G401.6 (cell line): ENCODE data around the gene TIMP2.
"Not testable (repeated sequence)": the region's sequence is repeated elsewhere in the genome, so short reads cannot be mapped to it uniquely, and the experiment has no call there.

ENCODE experiments used
- FAIRE-seq: peaks from 2 replicates; lab custom pipeline; 2012; peaks lifted over from hg19 to GRCh38; lab: Jason Lieb, UNC

Gene TIMP2, protein sequence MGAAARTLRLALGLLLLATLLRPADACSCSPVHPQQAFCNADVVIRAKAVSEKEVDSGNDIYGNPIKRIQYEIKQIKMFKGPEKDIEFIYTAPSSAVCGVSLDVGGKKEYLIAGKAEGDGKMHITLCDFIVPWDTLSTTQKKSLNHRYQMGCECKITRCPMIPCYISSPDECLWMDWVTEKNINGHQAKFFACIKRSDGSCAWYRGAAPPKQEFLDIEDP

DNA sequence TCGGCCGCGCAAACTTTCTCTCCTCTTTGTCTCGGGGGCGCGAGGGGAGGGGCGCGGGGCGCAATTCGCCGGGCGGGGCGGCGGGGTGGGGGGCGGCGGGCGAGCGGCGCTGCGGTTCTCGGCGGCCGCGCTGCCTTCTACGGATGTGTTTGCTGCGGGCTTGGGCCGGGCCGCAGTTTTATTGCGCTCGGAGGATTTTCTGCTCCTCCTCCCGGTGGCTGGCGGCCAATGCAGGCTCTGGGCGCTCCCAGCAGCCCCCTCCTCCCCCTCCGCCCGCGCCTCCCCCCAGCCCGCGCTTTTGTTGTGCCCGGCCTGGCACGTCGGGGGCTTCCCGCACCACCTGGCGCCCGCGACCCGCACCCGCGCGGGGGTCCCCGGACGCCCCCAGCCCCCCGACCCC is at the start of gene TIMP2:
TSS of gene TIMP2 (minus strand) at position 154 of the 400 bp plus-strand sequence. CDS start 299 bp downstream, outside the sequence.
- no peak for FAIRE-seq

DNA sequence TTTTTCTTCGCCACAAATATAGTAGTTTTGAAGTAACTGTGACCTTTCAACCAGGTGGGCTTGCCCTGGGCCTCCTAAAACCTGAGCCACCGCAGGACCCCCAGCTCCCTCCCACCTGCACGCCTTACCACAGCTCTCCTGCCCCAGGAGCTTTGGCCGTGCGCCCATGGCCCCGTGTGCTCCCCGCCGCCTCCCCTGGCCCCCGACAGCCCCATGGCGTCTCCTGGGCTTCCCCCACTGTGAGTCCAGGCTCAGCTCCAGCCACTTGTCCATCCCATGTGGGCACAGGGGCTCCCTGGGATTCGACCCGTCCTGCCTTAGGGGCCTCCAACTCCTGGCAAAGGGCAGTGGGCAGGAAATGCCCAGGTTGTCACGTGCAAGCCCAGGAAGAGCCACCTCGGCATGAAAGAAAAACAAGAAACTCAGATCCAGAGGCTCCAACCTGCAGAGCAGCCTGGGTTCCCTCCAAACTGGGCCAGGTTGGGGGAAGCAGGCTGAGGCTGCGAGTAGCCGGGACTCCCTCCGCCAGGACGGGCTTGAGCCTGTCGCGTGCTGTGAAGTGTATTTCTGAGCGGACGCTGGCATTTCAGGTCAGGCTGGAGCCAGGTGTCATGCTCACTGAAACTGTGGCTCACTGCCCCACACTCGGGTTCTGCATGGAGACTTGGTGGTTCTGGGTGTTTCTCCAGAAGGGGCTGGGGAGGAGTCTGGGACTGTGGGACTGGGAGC is 48.8 kb upstream of the TIMP2 start:
- no peak for FAIRE-seq

DNA sequence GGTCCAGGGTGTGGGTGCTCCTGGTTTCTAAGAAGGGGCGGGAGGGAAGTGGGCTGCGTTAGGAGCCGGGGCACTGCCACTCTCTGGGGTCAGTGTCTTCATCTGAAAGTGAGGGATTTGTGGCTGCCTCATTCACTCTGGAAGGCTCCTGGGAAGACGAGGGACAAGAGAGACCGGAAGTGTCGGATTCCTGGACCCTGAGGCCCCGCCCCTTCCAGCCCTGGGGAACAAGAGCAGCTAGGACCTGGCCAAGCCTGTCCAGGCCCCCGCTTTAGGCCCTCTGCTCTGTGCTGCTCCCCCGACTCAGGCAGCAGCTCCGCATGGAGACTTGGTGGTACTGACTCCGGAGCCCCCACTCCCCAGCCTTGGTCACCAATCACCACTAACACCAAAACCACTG is 48.0 kb upstream of the TIMP2 start:
- FAIRE-seq: no peak

DNA sequence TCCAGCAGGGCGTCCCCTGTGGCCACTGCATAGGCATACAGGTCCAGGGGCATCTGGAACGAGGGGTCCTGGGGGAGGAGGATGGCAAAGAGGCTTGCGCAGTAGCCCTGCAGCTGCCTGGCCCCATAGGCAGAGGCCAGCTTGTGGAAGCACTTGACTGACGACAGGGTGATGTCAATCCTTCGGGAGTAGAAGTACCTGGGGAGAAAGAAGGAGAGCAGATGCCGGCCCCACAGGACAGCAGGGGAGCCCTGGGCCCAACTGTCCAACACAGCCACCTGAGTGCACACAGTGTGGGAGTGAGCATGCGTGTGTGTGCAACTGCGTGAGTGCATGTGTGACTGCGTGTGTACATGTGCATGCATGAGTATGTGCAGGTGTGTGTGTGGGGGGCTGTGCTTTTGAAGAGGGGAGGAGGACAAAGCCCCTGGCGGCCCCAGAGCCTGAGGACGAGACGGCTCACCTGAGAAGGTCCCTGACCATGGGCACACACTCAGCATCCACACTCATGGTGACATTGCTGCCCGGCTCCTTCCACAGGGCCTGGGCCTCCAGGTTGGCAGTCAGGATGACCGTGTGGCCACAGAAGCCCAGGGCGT is 47.4 kb upstream of the TIMP2 start:
- FAIRE-seq: no peak

DNA sequence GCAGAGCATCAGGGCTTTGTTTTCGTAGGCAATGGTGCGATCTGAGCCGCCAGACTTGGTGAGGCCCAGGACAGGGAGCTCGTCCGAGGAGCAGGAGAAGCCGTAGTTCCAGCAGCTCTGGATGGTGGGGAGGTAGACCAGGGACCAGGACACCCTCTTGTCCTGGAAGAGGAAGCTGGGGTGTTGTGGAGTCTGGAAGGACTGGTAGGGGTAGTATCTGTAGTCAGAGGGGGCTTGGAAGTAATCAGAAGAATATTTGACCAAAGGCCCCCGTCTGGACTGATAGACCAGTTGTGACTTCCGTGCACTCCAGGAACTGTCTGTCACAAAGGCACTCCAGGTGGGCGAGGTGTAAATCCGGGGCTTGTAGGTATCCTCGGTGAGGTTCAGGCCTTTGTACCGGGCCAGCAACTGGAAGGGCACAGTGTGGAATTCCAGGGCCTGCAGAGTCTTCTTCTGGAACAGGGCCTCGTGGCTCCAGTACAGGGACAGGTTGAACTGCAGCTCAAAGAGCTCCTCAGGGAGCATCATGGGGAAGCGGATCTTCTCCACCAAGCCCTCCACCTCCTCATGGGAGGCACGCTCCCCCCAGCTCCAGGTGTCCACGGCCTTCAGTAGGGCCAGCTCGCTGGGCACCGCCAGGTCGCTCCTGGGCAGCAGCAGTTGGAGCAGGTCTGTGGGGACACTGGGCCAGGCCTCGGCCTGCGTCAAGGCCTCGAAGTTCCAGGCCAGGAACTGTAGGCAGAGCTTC is 46.7 kb upstream of the TIMP2 start:
- no peak for FAIRE-seq

DNA sequence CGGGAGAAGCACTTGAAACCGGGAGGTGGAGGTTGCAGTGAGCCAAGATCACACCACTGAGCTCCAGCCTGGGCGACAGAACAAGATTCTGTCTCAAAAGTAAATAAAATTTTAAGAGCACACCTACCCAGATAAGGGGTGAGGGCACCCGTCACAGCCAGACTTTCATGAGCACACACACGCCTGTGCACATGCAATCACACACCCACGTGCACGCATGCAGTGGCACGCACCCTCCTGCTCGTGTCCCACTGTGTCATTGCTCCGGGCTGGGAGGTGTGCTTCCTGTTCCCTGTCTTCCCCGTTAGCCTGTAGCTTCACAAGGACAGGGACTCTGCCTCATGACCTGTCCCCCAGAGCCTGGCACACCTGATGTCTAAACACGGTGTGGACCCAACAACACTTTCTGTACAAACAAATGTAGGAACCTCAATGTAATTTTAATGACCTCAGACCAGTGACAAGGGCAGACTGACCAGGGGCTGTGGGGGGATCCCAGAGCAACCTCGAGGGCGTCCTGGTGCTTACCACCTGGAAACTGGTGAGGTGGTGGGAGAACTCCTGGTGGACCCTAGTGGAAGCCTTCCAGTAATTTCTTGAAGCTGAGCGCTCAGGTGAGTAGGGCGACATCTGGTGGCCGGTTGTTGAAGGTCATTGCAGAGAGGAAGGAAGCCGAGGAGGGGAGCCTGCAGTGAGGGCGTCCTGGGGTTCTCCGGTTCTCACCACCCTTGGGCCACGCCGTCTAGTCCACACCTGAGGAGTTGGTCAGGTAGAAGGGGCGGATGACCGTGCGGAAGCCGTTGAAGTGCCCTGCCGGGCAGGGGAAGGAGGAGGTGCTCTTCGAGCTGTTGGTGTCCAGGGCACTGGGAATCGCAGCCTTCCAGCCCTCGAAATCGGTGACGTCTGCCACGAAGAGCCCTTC is 45.9 kb upstream of the TIMP2 start:
- no peak for FAIRE-seq

DNA sequence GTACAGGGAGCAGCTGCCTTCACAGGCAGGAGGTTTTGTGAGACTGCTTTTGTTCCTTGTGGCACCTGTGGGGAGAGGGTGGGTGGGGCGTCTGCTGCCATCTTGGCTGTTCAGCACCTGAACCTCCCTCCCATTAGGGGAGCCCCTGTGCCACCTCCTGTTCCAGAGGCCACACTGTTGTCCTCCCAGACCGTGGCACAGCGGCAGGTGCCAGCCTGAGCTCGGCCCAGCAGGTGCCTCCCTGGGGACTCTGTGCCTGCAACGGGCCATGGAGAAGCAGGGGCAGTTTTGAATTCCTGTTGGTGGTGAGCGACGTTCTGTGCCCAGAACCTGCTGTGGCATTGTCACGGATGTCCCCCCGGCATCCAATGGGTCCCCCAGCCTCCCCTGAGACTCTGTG is 44.7 kb upstream of the TIMP2 start:
- no peak for FAIRE-seq

DNA sequence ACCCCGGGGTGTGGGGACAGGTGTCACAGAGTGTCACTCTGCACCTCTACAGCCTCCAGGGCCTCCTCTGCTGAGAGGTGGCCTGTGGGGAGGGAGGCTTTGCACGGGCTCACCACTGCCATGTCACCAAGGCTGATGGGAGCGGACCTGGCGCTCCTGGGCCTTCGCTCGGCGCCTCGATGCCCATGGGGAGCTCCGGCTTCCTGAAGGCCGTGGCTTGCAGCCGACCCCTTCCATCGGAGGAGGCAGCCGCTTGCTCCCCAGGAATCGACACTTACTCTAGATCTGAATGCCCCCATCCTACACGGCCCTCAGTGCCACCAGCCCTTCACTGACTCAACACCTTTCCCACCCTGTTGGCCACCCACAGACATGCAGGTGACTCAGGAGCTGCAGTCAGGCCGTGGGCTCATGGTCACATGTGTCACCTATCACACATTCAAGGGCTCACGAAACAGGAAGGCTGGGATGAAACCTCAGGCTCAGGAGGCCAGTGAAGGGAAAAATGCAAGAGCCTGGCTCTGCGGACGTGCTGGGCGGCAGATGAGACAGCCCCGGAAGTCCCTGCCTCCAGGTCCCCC is 42.7 kb upstream of the TIMP2 start:
- no peak for FAIRE-seq

DNA sequence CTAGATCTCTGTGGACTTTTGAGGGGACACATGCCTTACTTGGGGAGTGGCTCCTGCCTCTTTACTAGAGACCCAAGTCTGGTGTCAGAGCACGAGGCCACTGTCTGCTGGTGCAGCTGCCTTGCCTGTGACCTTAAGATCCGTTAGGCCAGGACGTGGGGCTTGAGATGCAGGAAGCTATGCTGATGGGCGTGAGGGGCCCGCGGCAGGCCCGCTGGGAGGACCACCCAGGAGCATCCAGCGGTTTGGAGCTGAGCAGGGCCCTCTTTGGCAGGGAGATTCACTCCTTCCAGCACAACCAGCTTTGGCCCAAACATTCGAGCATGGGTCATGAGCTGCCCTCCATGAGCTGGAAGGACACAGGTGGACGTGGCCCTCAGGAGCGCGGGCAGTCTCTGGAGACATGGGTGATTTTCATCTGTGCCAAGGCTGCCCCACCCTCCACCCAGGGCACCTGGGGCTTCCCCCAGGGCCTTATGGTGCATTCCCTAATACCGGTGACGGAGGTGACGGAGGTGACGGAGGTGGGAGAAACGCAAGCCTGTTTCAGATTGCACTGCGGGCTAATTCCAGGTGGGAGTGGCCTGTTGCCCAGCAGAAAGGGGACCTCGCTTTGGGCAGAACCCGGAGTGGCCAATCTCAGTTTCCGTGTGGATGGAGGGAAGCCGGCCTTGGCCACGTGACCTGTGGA is 41.9 kb upstream of the TIMP2 start:
- FAIRE-seq: no peak

DNA sequence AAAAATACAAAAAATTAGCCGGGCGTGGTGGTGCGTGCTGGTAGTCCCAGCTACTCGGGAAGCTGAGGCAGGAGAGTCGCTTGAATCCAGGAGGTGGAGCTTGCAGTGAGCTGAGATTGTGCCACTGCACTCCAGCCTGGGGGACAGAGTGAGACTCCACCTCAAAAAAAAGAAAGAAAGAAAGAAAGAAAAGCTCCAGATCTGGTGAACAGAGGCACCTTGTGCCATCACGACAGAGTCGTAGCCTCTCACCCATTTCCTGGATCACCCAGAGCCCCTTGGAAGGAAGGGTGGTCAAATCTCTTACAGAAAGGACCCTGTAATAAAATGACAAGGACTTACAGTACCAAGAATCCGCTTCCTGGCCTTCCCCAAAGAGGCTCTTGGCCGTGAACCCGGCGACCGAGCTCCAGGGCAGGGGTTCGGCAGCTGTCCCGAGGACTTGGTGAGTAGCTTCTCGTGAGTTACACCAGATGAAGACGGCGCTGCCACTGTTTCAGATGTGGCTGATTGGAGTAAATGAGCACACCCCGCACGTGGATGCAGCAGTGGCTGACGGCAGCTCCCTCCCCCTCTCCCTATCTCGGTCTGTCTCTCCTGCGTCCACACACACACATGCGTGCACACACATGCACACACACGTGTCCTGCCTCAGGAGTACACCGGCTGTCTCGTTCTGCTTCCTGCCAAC is 41.1 kb upstream of the TIMP2 start:
- FAIRE-seq: no peak

DNA sequence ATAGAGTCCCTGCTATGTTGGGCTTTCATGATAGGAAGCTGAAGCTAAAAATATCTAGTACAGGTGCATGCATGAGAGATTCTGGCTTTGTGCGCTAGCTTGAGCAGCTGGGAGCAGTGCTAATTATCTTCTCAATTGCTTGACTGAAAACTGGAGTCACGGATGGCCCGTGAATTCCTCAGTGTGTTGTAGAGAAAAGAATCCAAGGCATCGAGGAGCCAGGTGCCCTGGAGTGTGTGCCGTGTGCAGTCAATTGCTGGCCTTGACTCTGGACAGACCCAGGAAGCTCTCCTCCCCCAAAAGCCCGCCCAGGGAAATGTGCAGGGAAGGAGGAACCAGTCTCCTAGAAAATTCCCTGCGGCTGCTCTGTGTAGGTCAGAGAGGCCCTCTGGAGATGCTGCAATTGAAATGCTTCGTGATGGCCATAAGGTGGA is 40.3 kb upstream of the TIMP2 start:
- FAIRE-seq: no peak

DNA sequence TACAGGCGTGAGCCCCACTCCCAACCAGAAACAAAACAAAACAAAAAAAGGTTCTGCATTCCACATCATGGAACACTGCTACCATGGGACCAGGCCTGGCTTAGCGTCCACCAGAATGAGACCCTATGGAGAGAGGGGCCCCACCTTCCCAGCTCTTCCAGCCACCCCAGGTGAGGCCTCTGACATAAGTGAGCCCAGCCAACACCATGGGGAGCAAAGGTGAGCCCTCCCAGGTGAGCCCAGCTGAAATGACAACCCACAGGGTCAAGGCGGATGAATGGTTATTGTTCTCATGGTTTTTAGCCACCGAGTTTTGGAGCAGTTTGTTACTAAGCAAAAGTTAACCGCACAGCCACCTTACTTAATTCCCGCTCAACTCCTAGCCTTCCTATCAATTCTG is 38.2 kb upstream of the TIMP2 start:
- FAIRE-seq: no peak

DNA sequence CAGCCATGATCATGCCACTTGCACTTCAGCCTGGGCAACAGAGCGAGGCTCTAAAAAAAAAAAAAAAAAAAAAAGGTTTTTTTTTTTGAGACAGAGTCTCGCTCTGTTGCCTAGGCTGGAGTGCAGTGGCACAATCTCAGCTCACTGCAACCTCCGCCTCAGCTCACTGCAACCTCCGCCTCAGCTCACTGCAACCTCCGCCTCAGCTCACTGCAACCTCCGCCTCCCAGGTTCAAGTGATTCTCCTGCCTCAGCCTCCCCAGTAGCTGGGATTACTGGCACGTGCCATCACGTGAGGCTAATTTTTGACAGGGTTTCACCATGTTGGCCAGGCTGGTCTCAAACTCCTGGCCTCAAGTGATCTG is 37.8 kb upstream of the TIMP2 start:
- FAIRE-seq: not testable (repeated sequence)

DNA sequence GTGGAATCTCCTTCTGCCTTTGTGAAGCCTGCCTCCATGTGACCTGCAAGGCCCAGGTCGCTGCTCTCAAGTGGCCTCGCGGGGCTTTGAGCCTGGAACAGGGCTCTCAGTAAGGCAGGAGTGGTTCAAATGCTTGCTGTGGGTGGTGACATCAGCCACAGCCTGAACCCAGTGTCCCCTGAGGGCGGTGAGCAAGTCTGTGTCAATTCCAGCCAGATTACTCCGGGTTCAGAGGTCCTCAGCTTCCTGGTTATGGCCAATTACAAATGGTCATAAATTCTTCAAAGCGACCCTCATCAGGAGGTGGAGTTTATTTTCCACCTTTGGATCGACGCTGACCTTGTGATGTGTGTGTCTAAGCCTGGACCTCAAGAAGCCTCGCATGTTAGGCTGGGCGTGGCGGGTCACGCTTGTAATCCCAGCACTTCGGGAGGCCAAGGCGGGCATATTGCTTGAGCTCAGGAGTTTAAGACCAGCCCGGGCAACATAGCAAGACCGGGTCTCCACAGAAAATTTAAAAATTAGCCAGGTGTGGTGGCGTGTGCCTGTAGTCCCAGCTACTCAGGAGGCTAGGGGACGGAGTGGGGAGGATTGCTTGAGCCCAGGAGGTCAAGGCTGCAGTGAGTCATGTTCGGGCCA is 37.3 kb upstream of the TIMP2 start:
- no peak for FAIRE-seq

DNA sequence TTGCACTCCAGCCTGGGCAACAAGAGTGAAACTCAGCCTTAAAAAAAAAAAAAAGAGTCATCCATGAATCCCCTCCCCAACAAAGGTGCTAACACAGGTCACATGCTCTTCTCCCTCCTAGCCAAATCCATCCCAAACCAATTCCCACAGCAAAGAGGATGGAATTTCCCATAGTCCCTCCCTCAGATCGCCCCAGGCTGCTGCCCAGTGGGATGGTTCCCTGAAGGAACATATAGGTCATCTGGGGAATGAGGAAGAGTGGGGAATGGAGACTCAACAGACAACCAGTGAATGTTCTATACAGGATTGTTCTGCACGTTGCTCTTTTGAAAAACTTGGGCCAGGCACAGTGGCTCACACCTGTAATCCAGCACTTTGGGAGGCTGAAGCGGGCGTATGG is 36.4 kb upstream of the TIMP2 start:
- no peak for FAIRE-seq

DNA sequence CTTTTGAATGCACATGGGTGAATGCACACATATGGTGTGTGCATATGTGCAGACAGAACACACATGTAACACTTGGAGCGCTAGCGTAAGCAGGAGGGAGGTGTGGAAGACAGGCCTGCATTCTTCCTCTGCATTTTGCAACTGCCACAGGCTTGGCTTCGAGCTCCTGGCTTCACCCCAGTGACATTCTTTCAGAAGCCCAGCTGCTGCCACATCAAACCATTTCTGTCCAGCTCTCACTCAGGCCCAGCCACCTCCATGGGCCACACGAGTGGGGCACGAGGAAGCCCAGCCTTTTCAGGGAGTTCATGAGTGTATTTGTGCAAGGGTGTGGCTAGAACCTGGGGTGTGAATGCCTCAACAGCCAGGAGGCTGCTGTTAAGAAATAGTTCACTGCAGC is 35.7 kb upstream of the TIMP2 start:
- no peak for FAIRE-seq

DNA sequence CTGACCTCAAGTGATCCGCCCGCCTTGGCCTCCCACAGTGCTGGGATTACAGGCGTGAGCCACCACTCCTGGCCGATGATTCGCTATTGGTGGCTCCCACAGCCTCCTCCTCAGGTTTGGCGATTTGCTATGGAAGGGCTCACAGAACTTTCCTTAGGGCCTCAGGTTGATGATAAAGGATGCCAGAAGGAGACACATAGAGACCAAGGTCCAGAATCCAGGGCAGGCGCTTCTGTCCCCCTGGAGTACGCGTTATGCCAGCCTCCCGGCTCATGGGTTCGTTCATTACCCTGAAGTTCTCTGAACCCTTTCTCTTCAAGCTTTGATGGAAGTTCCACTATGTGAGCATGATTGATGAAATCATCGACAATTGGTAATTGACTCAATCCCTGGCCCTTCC is 34.6 kb upstream of the TIMP2 start:
- FAIRE-seq: no peak

DNA sequence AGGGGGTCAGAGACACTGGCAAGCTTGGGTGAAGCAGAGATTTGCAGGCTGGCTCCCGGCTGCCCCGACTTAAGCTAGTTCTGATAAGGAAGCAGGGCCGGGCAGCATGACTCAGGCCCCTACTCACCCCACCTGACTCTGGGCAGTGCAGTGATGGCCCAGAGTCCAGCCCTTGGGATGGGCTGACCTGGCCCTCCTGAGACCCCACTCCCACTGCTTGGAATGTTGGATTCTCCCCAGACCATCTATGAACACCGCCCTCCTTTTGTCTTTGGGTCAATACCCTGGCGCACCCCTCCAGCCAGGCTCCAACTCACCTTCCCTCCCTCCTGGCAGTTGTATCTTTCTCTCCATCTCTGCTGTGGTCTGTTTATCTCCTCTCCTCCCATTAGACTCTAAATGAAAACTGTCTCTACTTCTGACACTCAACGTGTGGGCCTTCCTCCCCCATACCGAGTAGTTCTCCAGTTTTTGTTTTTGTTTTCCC is 33.5 kb upstream of the TIMP2 start:
- FAIRE-seq: no peak

DNA sequence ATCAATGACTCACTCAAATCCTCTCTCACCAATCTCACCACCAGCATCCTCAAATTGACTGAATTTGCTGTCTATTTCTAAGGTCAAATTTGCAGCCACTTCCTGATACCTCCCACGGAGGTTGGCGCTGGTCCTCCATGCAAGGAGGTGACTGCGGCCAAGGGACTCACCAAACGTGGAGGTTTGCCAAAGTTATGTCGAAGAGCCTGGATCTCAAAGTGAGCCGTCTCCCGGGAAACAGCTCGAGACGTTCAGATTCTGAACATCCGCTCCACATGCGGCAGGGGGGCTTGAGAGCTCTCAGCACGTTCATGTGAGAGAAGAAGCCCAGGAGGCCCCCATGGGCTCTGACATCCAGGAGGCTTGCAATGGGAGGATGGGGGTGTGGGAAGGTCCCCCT is 31.9 kb upstream of the TIMP2 start:
- no peak for FAIRE-seq

DNA sequence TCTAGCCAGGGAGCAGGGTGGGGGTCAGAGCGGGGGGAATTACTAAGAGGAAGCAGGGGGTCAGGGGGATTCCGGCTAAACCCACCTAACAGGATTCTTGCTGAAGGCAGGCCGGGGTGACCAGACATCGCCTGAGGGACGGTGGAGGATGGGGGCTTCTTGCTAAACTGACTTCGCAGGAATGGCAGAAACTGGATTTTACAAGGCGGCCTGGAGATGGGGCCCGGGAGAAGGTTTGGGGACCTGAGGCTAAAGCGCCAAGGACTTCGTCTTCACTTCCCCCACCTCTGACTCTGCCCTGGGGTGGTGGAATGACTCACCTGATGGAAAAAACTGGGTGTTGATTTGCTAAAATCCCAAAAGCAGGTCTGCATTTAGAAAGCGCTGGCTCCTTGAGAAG is 31.1 kb upstream of the TIMP2 start:
- FAIRE-seq: no peak
